Bronchial epithelial cell (primary cell): Measurements from ENCODE around the gene SCCPDH. TPM values are rescaled to one million over a fixed set of nuclear protein-coding genes. Genes with fewer than 3 reads are reported as not detected.

Experiments
- DNase-seq: peaks from one replicate; pipeline ENCODE4 v3.0.0-alpha.2; 2010; ENCODE audit warnings: low read depth
- FAIRE-seq: peaks from 2 replicates; lab custom pipeline; 2011; peaks lifted over from hg19 to GRCh38; lab: Jason Lieb, UNC
- H3K27me3 ChIP-seq: 2 replicates; pipeline ENCODE4 v1.5.1; 2011; ENCODE audit warnings: low read length; ENCODE audit not compliant: control insufficient read depth, insufficient read depth
- H3K36me3 ChIP-seq: 2 replicates; pipeline ENCODE4 v1.5.1; 2011; ENCODE audit warnings: low read length; ENCODE audit not compliant: control insufficient read depth, insufficient read depth
- H3K4me3 ChIP-seq: 2 replicates; pipeline ENCODE4 v1.5.1; 2011; ENCODE audit warnings: mild to moderate bottlenecking, low read depth, low read length, control low read depth
- total RNA-seq: library from RNA; depleted of rRNA; stranded (reverse); fragments of >200 nt; gene quantifications from 2 replicates; pipeline ENCODE4 v1.2.1, GENCODE V29; 2014
- TF ChIP-seq, protein P1 (sequence below): IDR thresholded peaks from 2 replicates; pipeline ENCODE4 v1.5.1; 2011; ENCODE audit warnings: mild to moderate bottlenecking, moderate library complexity, low read length, control low read depth, inconsistent platforms; ENCODE audit not compliant: insufficient read depth, severe bottlenecking

The SCCPDH gene
- total RNA-seq, 1 donor from 2014 or later = 3.7 TPM

DNA sequence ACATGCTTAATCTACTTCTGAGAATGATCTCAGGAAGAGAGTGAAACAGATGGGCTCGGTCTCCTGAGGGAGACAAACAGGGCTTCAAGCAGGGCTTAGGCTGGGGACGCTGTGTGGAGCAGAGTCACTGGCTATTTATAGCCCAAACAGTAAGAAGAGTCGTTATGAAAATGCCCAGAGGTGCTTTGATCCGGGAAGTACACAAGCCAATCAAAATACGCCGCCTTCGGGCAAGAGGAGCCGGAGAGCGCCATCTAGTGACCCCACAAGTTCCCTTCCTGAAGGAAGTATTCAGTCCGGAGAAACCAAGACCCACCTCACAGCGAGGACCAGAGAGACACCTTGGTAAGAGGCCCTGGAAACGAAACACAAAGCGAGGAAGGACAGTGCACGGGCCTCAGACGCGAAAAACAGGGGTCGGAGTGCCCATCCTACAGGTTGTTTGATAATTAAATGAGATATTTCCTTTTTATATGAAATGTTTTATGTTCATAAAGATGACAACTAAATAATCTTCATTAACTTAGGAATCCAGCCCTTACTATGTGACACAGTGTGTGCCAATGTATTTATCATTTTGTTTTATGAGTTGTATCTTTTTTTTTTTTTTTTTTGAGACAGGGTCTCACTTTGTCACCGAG, 25.0 kb upstream of the SCCPDH start:
- Histone ChIP-seq H3K27me3 (no peaks in the 10 kb centered on the region), H3K36me3 (no peaks in the 10 kb centered on the region), H3K4me3 (peak overlapping the region; percentile 17)
- FAIRE-seq (no peak), DNase-seq (peak; percentile 83)
- TF ChIP-seq, protein P1, sequence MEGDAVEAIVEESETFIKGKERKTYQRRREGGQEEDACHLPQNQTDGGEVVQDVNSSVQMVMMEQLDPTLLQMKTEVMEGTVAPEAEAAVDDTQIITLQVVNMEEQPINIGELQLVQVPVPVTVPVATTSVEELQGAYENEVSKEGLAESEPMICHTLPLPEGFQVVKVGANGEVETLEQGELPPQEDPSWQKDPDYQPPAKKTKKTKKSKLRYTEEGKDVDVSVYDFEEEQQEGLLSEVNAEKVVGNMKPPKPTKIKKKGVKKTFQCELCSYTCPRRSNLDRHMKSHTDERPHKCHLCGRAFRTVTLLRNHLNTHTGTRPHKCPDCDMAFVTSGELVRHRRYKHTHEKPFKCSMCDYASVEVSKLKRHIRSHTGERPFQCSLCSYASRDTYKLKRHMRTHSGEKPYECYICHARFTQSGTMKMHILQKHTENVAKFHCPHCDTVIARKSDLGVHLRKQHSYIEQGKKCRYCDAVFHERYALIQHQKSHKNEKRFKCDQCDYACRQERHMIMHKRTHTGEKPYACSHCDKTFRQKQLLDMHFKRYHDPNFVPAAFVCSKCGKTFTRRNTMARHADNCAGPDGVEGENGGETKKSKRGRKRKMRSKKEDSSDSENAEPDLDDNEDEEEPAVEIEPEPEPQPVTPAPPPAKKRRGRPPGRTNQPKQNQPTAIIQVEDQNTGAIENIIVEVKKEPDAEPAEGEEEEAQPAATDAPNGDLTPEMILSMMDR = peak; percentile 89

GRCh38 chr1:246703581-246703980, 20.6 kb upstream of the SCCPDH start:
- TF ChIP-seq, protein P1 = no peak
- FAIRE-seq = no peak

GRCh38 chr1:246705368-246705767, 18.8 kb upstream of the SCCPDH start:
- H3K36me3 ChIP-seq = no peaks in the 10 kb centered on the region
- TF ChIP-seq, protein P1 = no peak
- H3K4me3 ChIP-seq = no peak overlapping the region
- FAIRE-seq (no peak), DNase-seq (peak; percentile 72)
- H3K27me3 ChIP-seq = no peaks in the 10 kb centered on the region

More at GRCh38 chr1:246703581-246703980, 20.6 kb upstream of the SCCPDH start:
- DNase-seq = no peak
- H3K27me3 ChIP-seq = no peaks in the 10 kb centered on the region
- H3K36me3 ChIP-seq = no peaks in the 10 kb centered on the region
- no peak overlapping the region for H3K4me3 ChIP-seq

DNA sequence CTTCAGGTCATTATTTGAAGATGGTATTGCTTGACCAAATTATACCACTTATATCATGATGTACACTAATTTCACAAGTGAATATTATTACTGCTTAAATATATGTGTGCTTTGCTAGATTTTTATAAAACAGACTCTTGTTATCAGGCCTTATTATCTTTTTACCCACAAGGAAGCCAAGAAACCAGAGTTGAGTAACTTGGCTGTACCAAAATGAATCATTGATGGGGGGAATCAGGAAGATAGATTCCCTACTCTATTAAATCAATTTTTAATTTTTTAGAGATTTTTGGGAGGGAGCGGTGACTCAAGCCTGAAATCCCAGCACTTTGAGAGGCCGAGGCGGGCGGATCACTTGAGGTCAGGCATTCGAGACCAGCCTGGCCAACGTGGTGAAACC, 16.0 kb upstream of the SCCPDH start:
- TF ChIP-seq, protein P1 = no peak
- Histone ChIP-seq H3K4me3 (no peak overlapping the region), H3K36me3 (no peaks in the 10 kb centered on the region), H3K27me3 (no peaks in the 10 kb centered on the region)
- DNase-seq (no peak), FAIRE-seq (no peak)

DNA sequence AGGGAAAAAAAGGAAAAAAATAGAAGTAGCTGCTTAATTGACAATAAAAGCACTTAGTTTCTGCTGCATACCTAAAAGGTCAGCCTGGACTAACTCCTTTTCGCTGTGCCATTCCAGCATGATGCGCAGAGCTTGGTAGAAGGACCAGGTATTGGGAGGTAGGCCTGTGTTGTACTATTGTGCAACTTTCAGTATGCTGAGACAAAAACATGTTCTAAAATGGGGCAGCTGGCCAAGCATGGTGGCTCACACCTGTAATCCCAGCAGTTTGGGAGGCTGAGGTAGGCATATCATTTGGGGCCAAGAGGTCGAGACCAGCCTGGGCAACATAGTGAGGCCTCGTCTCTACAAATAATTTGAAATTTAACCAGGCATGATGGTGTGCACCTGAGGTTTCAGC, 15.0 kb upstream of the SCCPDH start:
- DNase-seq (no peak), FAIRE-seq (no peak)
- H3K4me3 ChIP-seq = no peak overlapping the region
- H3K36me3 ChIP-seq = no peaks in the 10 kb centered on the region
- TF ChIP-seq, protein P1 = no peak
- no peaks in the 10 kb centered on the region for H3K27me3 ChIP-seq

GRCh38 chr1:246709835-246710234, 14.4 kb upstream of the SCCPDH start:
- TF ChIP-seq, protein P1 = no peak
- H3K4me3 ChIP-seq = no peak overlapping the region
- FAIRE-seq (no peak), DNase-seq (no peak)
- H3K27me3 ChIP-seq = no peaks in the 10 kb centered on the region
- no peaks in the 10 kb centered on the region for H3K36me3 ChIP-seq
